Measurements from ENCODE around the gene ZNF652.

GRCh38 chr17:49381793-49382192, 19.7 kb upstream of the ZNF652 start:
- TF ChIP-seq CTCF (conservative IDR thresholded peaks at IDR 0.05; ENCODE audit: low read depth, low read length): no peak
- no peak for TF ChIP-seq USF2 (IDR thresholded peaks at IDR 0.05; ENCODE audit: low read depth, low read length)
- no peak for TF ChIP-seq POLR2A (IDR thresholded peaks at IDR 0.05; ENCODE audit: low read depth, low read length)
- no peak for TF ChIP-seq CEBPB (IDR thresholded peaks at IDR 0.05; ENCODE audit: low read depth, low read length)
- no peak for TF ChIP-seq RFX5 (IDR thresholded peaks at IDR 0.05; ENCODE audit: low read depth, low read length)
- TF ChIP-seq CHD1 (IDR thresholded peaks at IDR 0.05; ENCODE audit: low read depth, low read length): no peak

Data from IMR-90 (cell line).